ENCODE data around the gene EIF4E1B.

DNA sequence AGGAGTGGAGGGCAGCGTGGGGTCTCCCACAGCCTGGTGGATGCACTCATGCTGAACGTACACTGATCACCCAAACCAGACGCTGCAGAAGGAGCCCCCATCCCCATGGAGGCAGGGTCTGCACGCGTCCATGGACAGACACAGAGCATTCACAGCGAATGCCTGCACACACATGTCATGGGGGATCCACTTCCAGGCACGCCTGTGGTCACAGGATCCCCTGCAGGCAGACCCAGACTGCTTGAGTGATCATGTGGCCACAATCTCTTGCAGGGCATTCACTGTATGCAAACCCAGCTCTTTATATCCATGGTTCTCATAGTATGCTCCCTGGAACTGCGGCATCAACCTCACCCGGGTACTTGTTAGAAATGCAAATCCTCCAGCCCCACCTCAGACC lies 5.5 kb upstream of the EIF4E1B start:
- TF ChIP-seq, protein P1, sequence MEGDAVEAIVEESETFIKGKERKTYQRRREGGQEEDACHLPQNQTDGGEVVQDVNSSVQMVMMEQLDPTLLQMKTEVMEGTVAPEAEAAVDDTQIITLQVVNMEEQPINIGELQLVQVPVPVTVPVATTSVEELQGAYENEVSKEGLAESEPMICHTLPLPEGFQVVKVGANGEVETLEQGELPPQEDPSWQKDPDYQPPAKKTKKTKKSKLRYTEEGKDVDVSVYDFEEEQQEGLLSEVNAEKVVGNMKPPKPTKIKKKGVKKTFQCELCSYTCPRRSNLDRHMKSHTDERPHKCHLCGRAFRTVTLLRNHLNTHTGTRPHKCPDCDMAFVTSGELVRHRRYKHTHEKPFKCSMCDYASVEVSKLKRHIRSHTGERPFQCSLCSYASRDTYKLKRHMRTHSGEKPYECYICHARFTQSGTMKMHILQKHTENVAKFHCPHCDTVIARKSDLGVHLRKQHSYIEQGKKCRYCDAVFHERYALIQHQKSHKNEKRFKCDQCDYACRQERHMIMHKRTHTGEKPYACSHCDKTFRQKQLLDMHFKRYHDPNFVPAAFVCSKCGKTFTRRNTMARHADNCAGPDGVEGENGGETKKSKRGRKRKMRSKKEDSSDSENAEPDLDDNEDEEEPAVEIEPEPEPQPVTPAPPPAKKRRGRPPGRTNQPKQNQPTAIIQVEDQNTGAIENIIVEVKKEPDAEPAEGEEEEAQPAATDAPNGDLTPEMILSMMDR (IDR thresholded peaks at IDR 0.05; ENCODE audit: low read depth, low read length, poor library complexity, severe bottlenecking): no peak
- no peak for TF ChIP-seq EZH2phosphoT487 (IDR thresholded peaks at IDR 0.05; ENCODE audit: borderline replicate concordance, low read length)

Measured in DOHH2 (cell line).